ENCODE data around the gene DCANP1. TPM values are rescaled to one million over a fixed set of nuclear protein-coding genes. Genes with fewer than 3 reads are reported as not detected.

Gene DCANP1
- total and polyA plus RNA-seq, 2 of the 13 experiments (the other 11 are each of a cell fraction or from before 2014, with no cell fraction given) = not detected

DNA sequence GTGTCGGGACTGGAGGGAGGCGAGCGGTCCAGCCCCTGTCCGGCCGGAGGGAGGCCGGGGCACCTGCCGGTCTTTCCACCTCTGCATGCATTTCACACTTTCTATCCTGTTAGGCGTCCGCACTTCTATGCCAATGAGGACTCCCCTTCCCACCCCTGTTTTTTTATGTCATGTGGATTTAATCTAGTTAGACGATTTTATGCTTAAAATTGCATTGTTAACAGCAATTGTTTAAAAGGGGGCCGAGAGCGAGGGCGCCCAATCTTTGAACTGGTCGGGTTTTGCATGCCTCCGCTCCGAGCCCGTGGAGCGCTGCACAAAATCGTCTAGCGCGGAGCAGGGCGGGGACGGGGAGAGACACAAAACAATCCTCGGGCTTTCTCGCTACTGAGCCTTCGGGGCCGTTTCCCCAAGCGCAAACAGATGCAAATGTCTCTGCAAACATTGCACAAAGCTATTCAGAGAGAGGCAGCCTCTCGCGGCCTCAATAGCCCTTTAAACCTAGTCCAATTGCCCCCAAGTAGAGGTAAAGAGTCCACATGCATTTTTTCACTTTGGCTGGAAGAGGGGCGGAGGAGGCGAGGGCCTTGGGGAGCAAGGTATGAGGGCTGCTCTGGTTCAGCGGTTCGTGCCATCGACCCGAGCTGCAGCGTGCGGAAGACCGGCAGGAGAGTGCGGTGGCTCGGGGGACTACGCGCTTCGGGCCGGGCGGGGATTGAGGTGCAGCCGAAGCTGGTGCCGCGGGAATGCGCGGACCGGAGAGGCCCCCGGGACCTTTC, 42.5 kb upstream of the DCANP1 start (continued):
- TF ChIP-seq HNF4G (IDR thresholded peaks at IDR 0.05; ENCODE audit: borderline replicate concordance, low read depth, low read length) = peak; percentile 79
- no peak for TF ChIP-seq HNF4G (CRISPR knock-in tag; IDR thresholded peaks at IDR 0.05; ENCODE audit: borderline replicate concordance, low read depth)
- no peak for TF ChIP-seq ZKSCAN5 (CRISPR knock-in tag; IDR thresholded peaks at IDR 0.05)
- no peak for TF ChIP-seq ZNF607 (CRISPR knock-in tag; IDR thresholded peaks at IDR 0.05; ENCODE audit: borderline replicate concordance)
- TF ChIP-seq HOXA7 (CRISPR knock-in tag; IDR thresholded peaks at IDR 0.05) = 0 out of 2 replicates have a peak, but pooled peaks have one; percentile 60
- TF ChIP-seq, protein P1, sequence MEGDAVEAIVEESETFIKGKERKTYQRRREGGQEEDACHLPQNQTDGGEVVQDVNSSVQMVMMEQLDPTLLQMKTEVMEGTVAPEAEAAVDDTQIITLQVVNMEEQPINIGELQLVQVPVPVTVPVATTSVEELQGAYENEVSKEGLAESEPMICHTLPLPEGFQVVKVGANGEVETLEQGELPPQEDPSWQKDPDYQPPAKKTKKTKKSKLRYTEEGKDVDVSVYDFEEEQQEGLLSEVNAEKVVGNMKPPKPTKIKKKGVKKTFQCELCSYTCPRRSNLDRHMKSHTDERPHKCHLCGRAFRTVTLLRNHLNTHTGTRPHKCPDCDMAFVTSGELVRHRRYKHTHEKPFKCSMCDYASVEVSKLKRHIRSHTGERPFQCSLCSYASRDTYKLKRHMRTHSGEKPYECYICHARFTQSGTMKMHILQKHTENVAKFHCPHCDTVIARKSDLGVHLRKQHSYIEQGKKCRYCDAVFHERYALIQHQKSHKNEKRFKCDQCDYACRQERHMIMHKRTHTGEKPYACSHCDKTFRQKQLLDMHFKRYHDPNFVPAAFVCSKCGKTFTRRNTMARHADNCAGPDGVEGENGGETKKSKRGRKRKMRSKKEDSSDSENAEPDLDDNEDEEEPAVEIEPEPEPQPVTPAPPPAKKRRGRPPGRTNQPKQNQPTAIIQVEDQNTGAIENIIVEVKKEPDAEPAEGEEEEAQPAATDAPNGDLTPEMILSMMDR (CRISPR knock-in tag; IDR thresholded peaks at IDR 0.05) = no peak
- no peak for TF ChIP-seq NR2F2 (IDR thresholded peaks at IDR 0.05; ENCODE audit: borderline replicate concordance, low read depth)
- no peak for TF ChIP-seq LCORL (IDR thresholded peaks at IDR 0.05)
- peak; percentile 52; the same call in 1 of the 2 replicates for TF ChIP-seq LCORL (CRISPR knock-in tag; IDR thresholded peaks at IDR 0.05)
- no peak for TF ChIP-seq SMAD9 (CRISPR knock-in tag; IDR thresholded peaks at IDR 0.05)
- TF ChIP-seq, protein P2, sequence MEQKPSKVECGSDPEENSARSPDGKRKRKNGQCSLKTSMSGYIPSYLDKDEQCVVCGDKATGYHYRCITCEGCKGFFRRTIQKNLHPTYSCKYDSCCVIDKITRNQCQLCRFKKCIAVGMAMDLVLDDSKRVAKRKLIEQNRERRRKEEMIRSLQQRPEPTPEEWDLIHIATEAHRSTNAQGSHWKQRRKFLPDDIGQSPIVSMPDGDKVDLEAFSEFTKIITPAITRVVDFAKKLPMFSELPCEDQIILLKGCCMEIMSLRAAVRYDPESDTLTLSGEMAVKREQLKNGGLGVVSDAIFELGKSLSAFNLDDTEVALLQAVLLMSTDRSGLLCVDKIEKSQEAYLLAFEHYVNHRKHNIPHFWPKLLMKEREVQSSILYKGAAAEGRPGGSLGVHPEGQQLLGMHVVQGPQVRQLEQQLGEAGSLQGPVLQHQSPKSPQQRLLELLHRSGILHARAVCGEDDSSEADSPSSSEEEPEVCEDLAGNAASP (CRISPR knock-in tag; IDR thresholded peaks at IDR 0.05; ENCODE audit: borderline replicate concordance) = peak; percentile 79; the same call in 1 of the 2 replicates
- TF ChIP-seq, protein P3, sequence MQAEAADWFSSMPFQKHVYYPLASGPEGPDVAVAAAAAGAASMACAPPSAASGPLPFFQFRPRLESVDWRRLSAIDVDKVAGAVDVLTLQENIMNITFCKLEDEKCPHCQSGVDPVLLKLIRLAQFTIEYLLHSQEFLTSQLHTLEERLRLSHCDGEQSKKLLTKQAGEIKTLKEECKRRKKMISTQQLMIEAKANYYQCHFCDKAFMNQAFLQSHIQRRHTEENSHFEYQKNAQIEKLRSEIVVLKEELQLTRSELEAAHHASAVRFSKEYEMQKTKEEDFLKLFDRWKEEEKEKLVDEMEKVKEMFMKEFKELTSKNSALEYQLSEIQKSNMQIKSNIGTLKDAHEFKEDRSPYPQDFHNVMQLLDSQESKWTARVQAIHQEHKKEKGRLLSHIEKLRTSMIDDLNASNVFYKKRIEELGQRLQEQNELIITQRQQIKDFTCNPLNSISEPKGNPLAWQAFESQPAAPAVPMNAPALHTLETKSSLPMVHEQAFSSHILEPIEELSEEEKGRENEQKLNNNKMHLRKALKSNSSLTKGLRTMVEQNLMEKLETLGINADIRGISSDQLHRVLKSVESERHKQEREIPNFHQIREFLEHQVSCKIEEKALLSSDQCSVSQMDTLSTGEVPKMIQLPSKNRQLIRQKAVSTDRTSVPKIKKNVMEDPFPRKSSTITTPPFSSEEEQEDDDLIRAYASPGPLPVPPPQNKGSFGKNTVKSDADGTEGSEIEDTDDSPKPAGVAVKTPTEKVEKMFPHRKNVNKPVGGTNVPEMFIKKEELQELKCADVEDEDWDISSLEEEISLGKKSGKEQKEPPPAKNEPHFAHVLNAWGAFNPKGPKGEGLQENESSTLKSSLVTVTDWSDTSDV (CRISPR knock-in tag; IDR thresholded peaks at IDR 0.05) = no peak
- TF ChIP-seq THAP11 (CRISPR knock-in tag; IDR thresholded peaks at IDR 0.05) = 0 out of 2 replicates have a peak, but pooled peaks have one; percentile 12
- TF ChIP-seq DMAP1 (CRISPR knock-in tag; IDR thresholded peaks at IDR 0.05) = no peak
- no peak for TF ChIP-seq ZFAT (CRISPR knock-in tag; conservative IDR thresholded peaks at IDR 0.05)
- TF ChIP-seq, protein P4, sequence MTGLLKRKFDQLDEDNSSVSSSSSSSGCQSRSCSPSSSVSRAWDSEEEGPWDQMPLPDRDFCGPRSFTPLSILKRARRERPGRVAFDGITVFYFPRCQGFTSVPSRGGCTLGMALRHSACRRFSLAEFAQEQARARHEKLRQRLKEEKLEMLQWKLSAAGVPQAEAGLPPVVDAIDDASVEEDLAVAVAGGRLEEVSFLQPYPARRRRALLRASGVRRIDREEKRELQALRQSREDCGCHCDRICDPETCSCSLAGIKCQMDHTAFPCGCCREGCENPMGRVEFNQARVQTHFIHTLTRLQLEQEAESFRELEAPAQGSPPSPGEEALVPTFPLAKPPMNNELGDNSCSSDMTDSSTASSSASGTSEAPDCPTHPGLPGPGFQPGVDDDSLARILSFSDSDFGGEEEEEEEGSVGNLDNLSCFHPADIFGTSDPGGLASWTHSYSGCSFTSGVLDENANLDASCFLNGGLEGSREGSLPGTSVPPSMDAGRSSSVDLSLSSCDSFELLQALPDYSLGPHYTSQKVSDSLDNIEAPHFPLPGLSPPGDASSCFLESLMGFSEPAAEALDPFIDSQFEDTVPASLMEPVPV (CRISPR knock-in tag; IDR thresholded peaks at IDR 0.05) = peak; percentile 59; the same call in 1 of the 2 replicates
- TF ChIP-seq HNRNPLL (IDR thresholded peaks at IDR 0.05; ENCODE audit: low read depth, low read length, poor library complexity, severe bottlenecking) = peak; percentile 48
- no peak for TF ChIP-seq HIVEP1 (CRISPR knock-in tag; IDR thresholded peaks at IDR 0.05)
- TF ChIP-seq, protein P5, sequence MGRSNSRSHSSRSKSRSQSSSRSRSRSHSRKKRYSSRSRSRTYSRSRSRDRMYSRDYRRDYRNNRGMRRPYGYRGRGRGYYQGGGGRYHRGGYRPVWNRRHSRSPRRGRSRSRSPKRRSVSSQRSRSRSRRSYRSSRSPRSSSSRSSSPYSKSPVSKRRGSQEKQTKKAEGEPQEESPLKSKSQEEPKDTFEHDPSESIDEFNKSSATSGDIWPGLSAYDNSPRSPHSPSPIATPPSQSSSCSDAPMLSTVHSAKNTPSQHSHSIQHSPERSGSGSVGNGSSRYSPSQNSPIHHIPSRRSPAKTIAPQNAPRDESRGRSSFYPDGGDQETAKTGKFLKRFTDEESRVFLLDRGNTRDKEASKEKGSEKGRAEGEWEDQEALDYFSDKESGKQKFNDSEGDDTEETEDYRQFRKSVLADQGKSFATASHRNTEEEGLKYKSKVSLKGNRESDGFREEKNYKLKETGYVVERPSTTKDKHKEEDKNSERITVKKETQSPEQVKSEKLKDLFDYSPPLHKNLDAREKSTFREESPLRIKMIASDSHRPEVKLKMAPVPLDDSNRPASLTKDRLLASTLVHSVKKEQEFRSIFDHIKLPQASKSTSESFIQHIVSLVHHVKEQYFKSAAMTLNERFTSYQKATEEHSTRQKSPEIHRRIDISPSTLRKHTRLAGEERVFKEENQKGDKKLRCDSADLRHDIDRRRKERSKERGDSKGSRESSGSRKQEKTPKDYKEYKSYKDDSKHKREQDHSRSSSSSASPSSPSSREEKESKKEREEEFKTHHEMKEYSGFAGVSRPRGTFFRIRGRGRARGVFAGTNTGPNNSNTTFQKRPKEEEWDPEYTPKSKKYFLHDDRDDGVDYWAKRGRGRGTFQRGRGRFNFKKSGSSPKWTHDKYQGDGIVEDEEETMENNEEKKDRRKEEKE (IDR thresholded peaks at IDR 0.05) = no peak

Measured in HepG2 (cell line).